CD1c-positive myeloid dendritic cell (primary cell): ENCODE results near the gene LEO1.

Source experiments
- DNase-seq: peaks from one replicate; pipeline ENCODE4 v3.0.0-alpha.2; 2016; ENCODE audit errors: extremely low spot score

The LEO1 gene

DNA sequence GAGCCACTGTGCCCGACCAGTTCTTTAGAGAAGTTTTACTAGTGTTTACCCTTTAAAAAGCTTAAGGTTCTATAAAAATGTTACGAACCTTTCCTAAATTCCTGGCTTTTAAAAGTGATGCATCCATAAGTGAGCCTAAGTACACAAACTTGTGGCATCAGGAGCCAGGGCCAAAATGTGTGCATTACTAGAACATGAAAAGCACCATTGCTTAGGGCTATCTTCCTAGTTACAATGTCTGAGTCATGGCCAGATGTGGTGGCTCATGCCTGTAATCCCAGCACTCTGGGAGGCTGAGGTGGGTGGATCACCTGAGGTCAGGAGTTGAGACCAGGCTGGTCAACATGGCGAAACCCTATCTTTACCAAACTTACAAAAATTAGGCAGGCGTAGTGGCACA is 39.9 kb downstream of the LEO1 start:
- DNase-seq: no peak

GRCh38 chr15:51931016-51931415 is 40.6 kb downstream of the LEO1 start:
- no peak for DNase-seq

- DNase-seq: no peak
Measured at GRCh38 chr15:51926809-51927208, 44.8 kb downstream of the LEO1 start.

DNA sequence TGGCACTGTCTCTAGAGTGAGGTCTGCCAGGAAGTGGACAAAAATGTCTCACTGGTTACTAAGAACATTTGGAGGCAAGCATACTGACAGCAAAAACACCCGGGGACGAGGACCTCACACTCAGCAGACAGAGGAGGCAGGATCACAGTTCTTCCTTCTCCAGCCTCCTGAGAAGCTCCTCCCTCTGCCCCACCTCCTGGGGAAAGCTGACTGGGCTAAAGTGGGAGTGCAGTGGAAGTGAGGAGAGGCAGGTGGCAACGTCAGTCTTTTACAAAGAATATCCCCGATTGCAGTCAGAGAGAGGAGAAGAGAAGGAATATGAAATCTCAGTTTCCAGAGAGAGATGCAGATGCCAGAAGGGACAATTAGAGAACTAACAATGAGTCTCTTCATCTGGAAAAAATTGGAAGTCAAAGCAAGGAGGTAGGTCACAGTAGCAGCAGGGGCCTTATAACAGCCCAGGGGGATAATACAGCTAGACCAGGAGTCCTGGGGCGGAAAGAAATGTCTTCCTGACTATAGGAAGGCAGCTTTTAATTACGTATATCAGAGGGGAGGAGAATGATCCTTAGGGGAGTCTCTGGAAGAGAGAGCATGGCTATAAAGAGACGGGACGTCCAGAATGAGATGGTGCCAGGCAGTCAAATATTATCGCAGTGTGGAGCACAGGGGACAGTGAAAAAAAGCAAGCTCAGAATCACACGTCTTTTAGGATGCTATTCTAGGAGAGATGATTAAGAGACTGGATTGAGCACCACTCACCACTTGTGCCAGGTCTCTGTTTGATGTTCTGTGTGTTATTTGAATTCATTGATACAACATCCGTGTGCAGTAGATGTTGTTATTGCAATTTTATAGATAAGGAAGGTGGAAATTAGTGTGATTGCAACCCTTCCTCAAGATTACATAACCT is 47.2 kb downstream of the LEO1 start:
- DNase-seq: no peak

DNA sequence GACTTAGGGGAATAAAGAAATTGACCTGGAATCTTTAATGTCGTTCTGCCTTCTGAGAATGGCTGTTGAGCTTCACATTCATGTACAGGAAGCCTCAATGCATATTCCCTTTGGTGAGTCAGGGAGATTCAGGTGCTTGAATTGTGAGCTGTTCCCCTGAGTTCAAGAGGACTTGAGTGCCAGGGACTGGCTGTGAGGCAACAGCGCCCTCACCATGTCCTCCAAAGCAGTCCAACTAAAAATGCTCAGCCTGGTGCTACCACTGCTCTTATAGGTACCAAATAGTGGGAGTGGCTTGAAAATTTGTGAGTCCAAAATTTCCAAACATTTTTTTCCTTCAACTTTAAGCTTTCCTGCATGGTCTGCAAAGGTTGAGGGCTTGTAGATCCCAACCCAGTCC is 54.1 kb downstream of the LEO1 start:
- no peak for DNase-seq

DNA sequence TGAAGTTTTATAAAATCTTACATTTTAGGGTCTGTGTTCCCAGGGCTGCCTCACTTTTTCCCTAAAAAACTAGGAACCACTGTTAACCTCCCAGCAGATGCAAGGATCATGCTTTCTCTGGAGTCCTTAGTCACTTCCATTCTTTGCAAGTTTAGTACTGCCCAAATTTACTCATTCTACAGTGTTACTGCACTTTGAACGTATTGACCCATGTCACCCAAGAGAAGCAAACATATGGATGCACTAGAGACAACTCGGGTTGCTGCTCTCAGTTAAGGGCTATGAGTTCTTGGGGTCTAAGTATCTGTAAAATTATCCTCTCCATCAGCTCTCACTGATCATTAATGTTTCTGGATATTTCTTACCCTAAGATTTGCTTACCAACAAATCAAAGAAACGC is 59.0 kb downstream of the LEO1 start:
- no peak for DNase-seq

GRCh38 chr15:51909584-51909983 is 62.0 kb downstream of the LEO1 start:
- DNase-seq: no peak

DNA sequence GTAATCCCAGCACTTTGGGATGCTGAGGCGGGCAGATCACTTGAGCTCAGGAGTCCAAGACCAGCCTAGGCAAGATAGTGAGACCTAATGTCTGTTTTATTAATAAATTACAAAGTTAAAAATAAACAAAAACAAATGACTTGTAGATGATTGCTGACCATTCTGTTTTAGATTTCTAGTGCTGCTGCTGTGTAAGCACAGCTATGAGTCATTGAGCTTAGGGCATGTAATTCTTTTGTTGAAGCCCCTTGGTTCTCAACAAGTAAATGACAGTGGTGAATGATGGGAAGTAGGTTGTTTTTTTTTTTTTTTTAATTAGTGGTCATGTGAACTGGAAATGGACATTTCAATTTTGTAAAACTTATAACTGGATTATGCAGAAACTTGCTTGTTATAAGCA is 63.3 kb downstream of the LEO1 start:
- no peak for DNase-seq

- DNase-seq: no peak
Measured at GRCh38 chr15:51907136-51907862, 64.3 kb downstream of the LEO1 start.

DNA sequence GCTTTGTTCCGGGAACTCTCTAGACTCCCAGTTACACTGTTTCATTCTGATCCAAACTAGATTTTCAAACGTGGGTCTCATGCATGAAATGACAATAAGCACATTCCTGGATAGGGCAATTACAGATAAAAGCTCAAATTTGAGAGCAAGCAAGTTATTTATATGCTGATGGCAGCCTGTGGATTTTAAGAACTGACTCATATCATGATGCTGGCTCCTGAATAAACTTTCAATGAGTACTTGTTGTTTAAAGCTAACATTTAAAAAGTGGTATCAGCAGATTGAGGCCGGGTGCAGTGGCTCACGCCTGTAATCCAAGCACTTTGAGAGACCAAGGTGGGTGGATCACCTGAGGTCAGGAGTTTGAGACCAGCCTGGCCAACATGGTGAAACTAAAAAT is 66.6 kb downstream of the LEO1 start:
- no peak for DNase-seq

- DNase-seq: no peak
Measured at GRCh38 chr15:51904421-51904820, 67.2 kb downstream of the LEO1 start.

DNA sequence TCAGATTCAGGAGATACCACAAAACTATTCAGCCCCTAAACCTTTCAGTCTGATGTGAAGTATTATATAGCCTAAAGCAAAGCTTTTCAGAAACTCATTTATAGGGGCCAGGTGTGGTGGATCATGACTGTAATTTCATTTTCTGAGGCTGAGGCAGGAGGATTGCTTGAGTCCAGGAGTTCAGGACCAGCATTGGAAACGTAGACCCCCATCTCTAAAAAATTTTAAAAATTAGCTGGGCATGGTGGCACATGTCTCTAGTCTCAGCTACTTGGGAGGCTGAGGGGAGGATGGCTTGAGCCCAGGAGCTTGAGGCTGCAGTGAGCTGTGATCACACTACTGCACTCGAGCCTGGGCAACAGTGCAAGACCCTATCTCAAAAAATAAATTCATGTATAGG is 82.1 kb downstream of the LEO1 start:
- DNase-seq: no peak

- DNase-seq: peak; percentile 42
Measured at GRCh38 chr15:51888593-51889195, 82.9 kb downstream of the LEO1 start.
